Measurements from ENCODE around the gene PRSS27.

PRSS27 gene

DNA sequence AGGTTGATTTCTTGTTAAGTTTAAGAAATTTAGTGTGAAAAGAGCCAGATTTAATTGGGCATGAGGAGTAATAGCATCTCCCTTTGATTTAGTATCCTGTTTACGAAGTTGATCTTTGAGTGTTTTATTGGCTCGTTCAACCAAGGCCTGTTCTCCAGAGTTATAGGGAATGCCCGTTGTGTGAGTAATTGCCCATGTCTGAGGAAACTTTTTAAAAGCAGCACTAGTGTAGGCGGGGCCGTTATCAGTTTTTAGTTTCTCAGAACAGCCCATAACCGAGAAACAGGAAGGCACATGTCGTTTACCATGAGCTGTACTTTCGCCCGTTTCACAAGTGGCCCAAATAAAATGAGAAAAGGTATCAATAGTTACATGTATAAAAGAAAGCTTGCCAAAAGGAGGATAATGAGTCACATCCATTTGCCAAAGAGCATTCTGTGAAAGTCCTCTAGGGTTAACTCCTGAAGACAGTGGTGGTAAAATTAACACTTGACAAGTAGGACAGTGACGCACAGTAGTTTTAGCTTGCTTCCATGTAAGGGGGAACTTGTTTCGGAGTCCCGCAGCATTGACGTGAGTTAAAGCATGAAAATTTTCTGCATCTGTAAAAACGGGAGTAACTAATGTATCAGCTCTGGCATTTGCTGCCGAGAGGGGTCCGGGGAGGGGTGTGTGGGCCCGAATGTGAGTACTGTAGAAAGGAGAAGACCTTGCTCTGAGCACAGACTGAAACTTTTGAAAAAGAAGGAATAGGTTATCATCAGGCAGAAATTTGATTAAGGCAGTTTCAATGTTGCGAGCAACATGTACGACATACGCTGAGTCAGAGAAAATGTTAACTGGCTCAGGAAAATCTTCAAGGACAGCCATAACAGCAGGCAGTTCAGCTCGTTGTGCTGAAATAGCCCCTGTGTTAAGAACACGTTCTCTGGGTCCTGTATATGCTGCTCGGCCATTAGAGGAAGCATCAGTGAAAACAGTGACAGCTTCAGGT, 56.2 kb downstream of the PRSS27 start:
- H3K27me3 ChIP-seq: no peaks in the 10 kb centered on the region
- peaks cover 33% of the 10 kb centered on the region for H3K36me3 ChIP-seq
- no peak overlapping the region for H3K27ac ChIP-seq
- no peak overlapping the region for H3K9ac ChIP-seq
- H3K4me3 ChIP-seq: no peak overlapping the region
- H4K20me1 ChIP-seq: no peaks in the 10 kb centered on the region
- no peaks in the 10 kb centered on the region for H3K4me1 ChIP-seq
- H3K9me3 ChIP-seq: no peaks in the 10 kb centered on the region
- no peak for TF ChIP-seq Cebpa-rat (IDR thresholded peaks at IDR 0.05)
- no peak overlapping the region for H3K4me2 ChIP-seq

All from BLaER1 (cell line).